CD4-positive, alpha-beta T cell treated with Interleukin-4 for 1 hour (primary cell): ENCODE data around the gene MTHFSD.
"Not testable (repeated sequence)": the region's sequence is repeated elsewhere in the genome, so short reads cannot be mapped to it uniquely, and the experiment has no call there.

Experiments used
- DNase-seq, 2 donors: peaks; one replicate each; pipeline ENCODE4 v3.0.0-alpha.2; 2020 to 2022

MTHFSD gene

GRCh38 chr16:86554917-86555703 is at the start of gene MTHFSD:
Gene MTHFSD, minus strand, starts transcription at chr16:86555235. Its CDS starts 51 bp downstream, at chr16:86555184.
- peak; percentile 94 to 95 for DNase-seq

- DNase-seq, result peak; percentile 59 to 62
Observed at GRCh38 chr16:86604436-86605193, 49.6 kb upstream of the MTHFSD start.

- DNase-seq, result no peak
Observed at GRCh38 chr16:86602521-86602920, 47.5 kb upstream of the MTHFSD start.

GRCh38 chr16:86601356-86601755 is 46.3 kb upstream of the MTHFSD start:
- DNase-seq, result no peak

GRCh38 chr16:86598607-86599565 is 43.9 kb upstream of the MTHFSD start:
- no peak for DNase-seq

GRCh38 chr16:86597880-86598606 is 43.0 kb upstream of the MTHFSD start:
- no peak for DNase-seq

GRCh38 chr16:86597126-86597879 is 42.3 kb upstream of the MTHFSD start:
- DNase-seq, result no peak

- DNase-seq, result no peak
Observed at GRCh38 chr16:86595983-86596605, 41.1 kb upstream of the MTHFSD start.

- no peak for DNase-seq
Observed at GRCh38 chr16:86594721-86595120, 39.7 kb upstream of the MTHFSD start.

- no peak for DNase-seq
Observed at GRCh38 chr16:86593913-86594620, 39.0 kb upstream of the MTHFSD start.

- no peak for DNase-seq
Observed at GRCh38 chr16:86591270-86591669, 36.2 kb upstream of the MTHFSD start.

- no peak for DNase-seq
Observed at GRCh38 chr16:86590501-86591144, 35.6 kb upstream of the MTHFSD start.

- DNase-seq, result not testable (repeated sequence)
Observed at GRCh38 chr16:86587955-86588354, 32.9 kb upstream of the MTHFSD start.

GRCh38 chr16:86587487-86587886 is 32.5 kb upstream of the MTHFSD start:
- no peak for DNase-seq

GRCh38 chr16:86585821-86586611 is 31.0 kb upstream of the MTHFSD start:
- no peak for DNase-seq

- no peak for DNase-seq
Observed at GRCh38 chr16:86584726-86585721, 30.0 kb upstream of the MTHFSD start.

- DNase-seq, result no peak
Observed at GRCh38 chr16:86584071-86584685, 29.1 kb upstream of the MTHFSD start.
